C4-2B (cell line): Measurements from ENCODE around the gene PEMT.

Source experiments
- ZFX ChIP-seq: fragments of 450-650 bp; IDR thresholded peaks from 2 replicates; pipeline ENCODE4 v1.6.1; 2017
- TF ChIP-seq, protein P1 (sequence below): fragments of 450-650 bp; conservative IDR thresholded peaks from 2 replicates; pipeline ENCODE4 v1.5.1; 2017; ENCODE audit warnings: mild to moderate bottlenecking

DNA sequence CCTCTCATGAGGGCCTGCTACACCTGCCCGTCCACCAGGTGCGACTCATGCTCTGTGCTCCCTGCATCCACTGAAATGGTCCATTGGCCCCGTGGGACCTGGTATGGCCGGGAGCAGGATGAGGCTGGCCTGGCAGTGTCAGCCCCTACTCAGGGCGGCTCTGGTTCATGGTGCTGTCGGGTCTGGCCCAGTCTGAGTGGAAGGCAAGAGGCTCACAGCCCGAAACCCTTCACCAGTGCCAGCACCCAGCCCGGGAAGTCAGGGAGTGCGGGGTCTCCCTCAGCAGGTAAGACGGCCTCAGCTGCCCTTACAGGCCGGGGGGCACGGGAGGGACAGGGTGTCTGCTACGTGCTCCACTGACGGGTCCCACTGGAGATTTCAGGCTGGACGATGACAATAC, 54.8 kb downstream of the PEMT start:
- TF ChIP-seq, protein P1, sequence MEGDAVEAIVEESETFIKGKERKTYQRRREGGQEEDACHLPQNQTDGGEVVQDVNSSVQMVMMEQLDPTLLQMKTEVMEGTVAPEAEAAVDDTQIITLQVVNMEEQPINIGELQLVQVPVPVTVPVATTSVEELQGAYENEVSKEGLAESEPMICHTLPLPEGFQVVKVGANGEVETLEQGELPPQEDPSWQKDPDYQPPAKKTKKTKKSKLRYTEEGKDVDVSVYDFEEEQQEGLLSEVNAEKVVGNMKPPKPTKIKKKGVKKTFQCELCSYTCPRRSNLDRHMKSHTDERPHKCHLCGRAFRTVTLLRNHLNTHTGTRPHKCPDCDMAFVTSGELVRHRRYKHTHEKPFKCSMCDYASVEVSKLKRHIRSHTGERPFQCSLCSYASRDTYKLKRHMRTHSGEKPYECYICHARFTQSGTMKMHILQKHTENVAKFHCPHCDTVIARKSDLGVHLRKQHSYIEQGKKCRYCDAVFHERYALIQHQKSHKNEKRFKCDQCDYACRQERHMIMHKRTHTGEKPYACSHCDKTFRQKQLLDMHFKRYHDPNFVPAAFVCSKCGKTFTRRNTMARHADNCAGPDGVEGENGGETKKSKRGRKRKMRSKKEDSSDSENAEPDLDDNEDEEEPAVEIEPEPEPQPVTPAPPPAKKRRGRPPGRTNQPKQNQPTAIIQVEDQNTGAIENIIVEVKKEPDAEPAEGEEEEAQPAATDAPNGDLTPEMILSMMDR: no peak
- no peak for TF ChIP-seq ZFX
